Large intestine (tissue), 3 donors: ENCODE data around the gene NLGN2. TPM values are rescaled to one million over a fixed set of nuclear protein-coding genes. Genes with fewer than 3 reads are reported as not detected.
A peak's percentile ranks its signal among the peaks of the same experiment; 100 is the strongest.

Source experiments
- DNase-seq, 2 donors: peaks; one replicate each; pipeline versions ENCODE4 v3.0.0 to v3.0.0-alpha.2; 2013
- H3K27ac ChIP-seq: one replicate; pipeline ENCODE4 v1.5.1; 2013; ENCODE audit warnings: low read length
- H3K27me3 ChIP-seq: 2 replicates; pipeline ENCODE4 v1.6.1; 2013; ENCODE audit warnings: low read length; ENCODE audit not compliant: control insufficient read depth, insufficient read depth
- H3K36me3 ChIP-seq: 2 replicates; pipeline ENCODE4 v1.6.1; 2013; ENCODE audit warnings: low read length; ENCODE audit not compliant: control insufficient read depth, insufficient read depth
- H3K4me1 ChIP-seq: one replicate; pipeline ENCODE4 v1.6.1; 2013; ENCODE audit warnings: low read length; ENCODE audit not compliant: control insufficient read depth, insufficient read depth
- H3K4me3 ChIP-seq: one replicate; pipeline ENCODE4 v1.5.1; 2013; ENCODE audit warnings: low read length
- H3K9me3 ChIP-seq: one replicate; pipeline ENCODE4 v1.6.1; 2013; ENCODE audit warnings: mild to moderate bottlenecking, low read depth, low read length, moderate library complexity; ENCODE audit not compliant: control insufficient read depth
- WGBS: methylation state at CpG from one replicate; pipeline ENCODE4 v1.1.5; 2013; ENCODE audit warnings: low lambda C conversion rate; ENCODE audit not compliant: insufficient coverage; 5-methylcytosine and 5-hydroxymethylcytosine counted together
- polyA plus RNA-seq: library from polyadenylated mRNA; unstranded; fragments of 120-200 nt; gene quantifications from one replicate; pipeline ENCODE4 v1.2.1, GENCODE V29; 2013

Gene NLGN2
- polyA plus RNA-seq, 1 donor, result 12.9 TPM

GRCh38 chr17:7389924-7390910, 17.4 kb upstream of the NLGN2 start:
- Histone ChIP-seq H3K9me3 (no peaks in the 10 kb centered on the region), H3K4me3 (no peak overlapping the region), H3K36me3 (peaks cover 47% of the 10 kb centered on the region), H3K27me3 (peaks cover 7% of the 10 kb centered on the region), H3K27ac (no peak overlapping the region), H3K4me1 (peaks cover 16% of the 10 kb centered on the region)
- no peak for DNase-seq
- WGBS, result no CpG with 5 or more reads among the region's 19 CpGs

GRCh38 chr17:7391307-7391706, 16.3 kb upstream of the NLGN2 start:
- Histone ChIP-seq H3K9me3 (no peaks in the 10 kb centered on the region), H3K27me3 (peaks cover 7% of the 10 kb centered on the region), H3K4me3 (no peak overlapping the region), H3K27ac (no peak overlapping the region), H3K36me3 (peaks cover 44% of the 10 kb centered on the region), H3K4me1 (peaks cover 16% of the 10 kb centered on the region)
- no peak for DNase-seq
- no CpG with 5 or more reads among the region's 2 CpGs for WGBS

- Histone ChIP-seq H3K4me3 (peak overlapping the region; percentile 99), H3K27me3 (peaks cover 7% of the 10 kb centered on the region), H3K27ac (no peak overlapping the region), H3K4me1 (peaks cover 16% of the 10 kb centered on the region), H3K9me3 (no peaks in the 10 kb centered on the region), H3K36me3 (peaks cover 33% of the 10 kb centered on the region)
- WGBS, result no CpG with 5 or more reads among the region's 42 CpGs
- peak in 1 of 2 donors; percentile 25 for DNase-seq
Observed at GRCh38 chr17:7392696-7393612, 14.7 kb upstream of the NLGN2 start.

- peaks cover 7% of the 10 kb centered on the region for H3K27me3 ChIP-seq
- H3K9me3 ChIP-seq, result no peaks in the 10 kb centered on the region
- no peak for DNase-seq
- peaks cover 24% of the 10 kb centered on the region for H3K36me3 ChIP-seq
- peaks cover 16% of the 10 kb centered on the region for H3K4me1 ChIP-seq
- H3K27ac ChIP-seq, result peak overlapping the region; percentile 74
- H3K4me3 ChIP-seq, result peak overlapping the region; percentile 99
- WGBS, result no CpG with 5 or more reads among the region's 48 CpGs
Observed at GRCh38 chr17:7393613-7394451, 13.8 kb upstream of the NLGN2 start.

- peak; percentile 78 to 89 for DNase-seq
- peaks cover 16% of the 10 kb centered on the region for H3K4me1 ChIP-seq
- H3K9me3 ChIP-seq, result no peaks in the 10 kb centered on the region
- peaks cover 16% of the 10 kb centered on the region for H3K36me3 ChIP-seq
- no CpG with 5 or more reads among the region's 71 CpGs for WGBS
- peaks cover 7% of the 10 kb centered on the region for H3K27me3 ChIP-seq
- H3K4me3 ChIP-seq, result peak within 1 kb of the TSS; percentile 99
- peak within 1 kb of the TSS; percentile 74 for H3K27ac ChIP-seq
Observed at GRCh38 chr17:7394452-7395191, 13.0 kb upstream of the NLGN2 start, which contains the start of gene PLSCR3. Gene PLSCR3 (minus strand): TSS chr17:7394525. CDS start chr17:7394110, 415 bp downstream.

GRCh38 chr17:7396147-7396546, 11.5 kb upstream of the NLGN2 start:
- H3K4me3 ChIP-seq, result no peak overlapping the region
- no peak for DNase-seq
- no peaks in the 10 kb centered on the region for H3K9me3 ChIP-seq
- H3K27ac ChIP-seq, result no peak overlapping the region
- peaks cover 16% of the 10 kb centered on the region for H3K4me1 ChIP-seq
- 100% methylated on average over 1 of the region's 4 CpGs for WGBS
- H3K36me3 ChIP-seq, result peaks cover 5% of the 10 kb centered on the region
- H3K27me3 ChIP-seq, result peaks cover 7% of the 10 kb centered on the region

GRCh38 chr17:7398612-7399011, 9.0 kb upstream of the NLGN2 start:
- peaks cover 2% of the 10 kb centered on the region for H3K27me3 ChIP-seq
- H3K4me3 ChIP-seq, result no peak overlapping the region
- no peaks in the 10 kb centered on the region for H3K36me3 ChIP-seq
- H3K4me1 ChIP-seq, result peaks cover 17% of the 10 kb centered on the region
- no CpG with 5 or more reads among the region's 2 CpGs for WGBS
- H3K9me3 ChIP-seq, result no peaks in the 10 kb centered on the region
- no peak overlapping the region for H3K27ac ChIP-seq
- no peak for DNase-seq

- Histone ChIP-seq H3K27ac (peak overlapping the region; percentile 96), H3K36me3 (no peaks in the 10 kb centered on the region), H3K4me3 (peak overlapping the region; percentile 93), H3K27me3 (peaks cover 31% of the 10 kb centered on the region), H3K4me1 (peaks cover 9% of the 10 kb centered on the region), H3K9me3 (no peaks in the 10 kb centered on the region)
- no CpG with 5 or more reads among the region's 16 CpGs for WGBS
- peak; percentile 93 to 97 for DNase-seq
Observed at GRCh38 chr17:7403043-7403726, 4.5 kb upstream of the NLGN2 start.

GRCh38 chr17:7403727-7403976, 4.0 kb upstream of the NLGN2 start:
- no peak for DNase-seq
- H3K9me3 ChIP-seq, result no peaks in the 10 kb centered on the region
- WGBS, result no CpG with 5 or more reads among the region's 13 CpGs
- peak overlapping the region; percentile 93 for H3K4me3 ChIP-seq
- H3K27me3 ChIP-seq, result peaks cover 34% of the 10 kb centered on the region
- H3K27ac ChIP-seq, result peak overlapping the region; percentile 96
- peaks cover 9% of the 10 kb centered on the region for H3K4me1 ChIP-seq
- H3K36me3 ChIP-seq, result no peaks in the 10 kb centered on the region
